Measurements from ENCODE around the gene ZDHHC4.

DNA sequence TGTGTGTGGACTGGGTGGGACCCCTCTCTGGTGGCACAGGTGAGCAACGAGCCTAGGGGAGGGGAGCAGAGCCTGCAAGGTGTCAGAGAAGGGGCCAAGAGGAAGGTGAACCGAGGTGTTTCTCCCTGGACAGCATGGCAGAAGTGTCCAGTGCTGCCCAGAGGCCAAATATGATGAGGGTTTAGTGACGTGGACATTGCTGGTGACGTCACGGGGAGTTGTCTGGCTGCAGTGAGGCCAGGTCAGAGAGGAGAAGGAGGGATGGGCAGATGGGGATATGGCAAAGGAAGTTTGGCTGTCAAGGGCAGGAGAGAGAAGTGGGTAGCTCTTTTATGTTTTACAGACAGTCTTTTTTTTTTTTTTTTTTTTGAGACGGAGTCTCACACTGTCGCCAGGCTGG, 35.6 kb downstream of the ZDHHC4 start:
- TF ChIP-seq EZH2 (IDR thresholded peaks at IDR 0.05; ENCODE audit: low read depth) (no peak), CTCF (conservative IDR thresholded peaks at IDR 0.05) (no peak)
